Measurements from ENCODE around the gene OXER1.

DNA sequence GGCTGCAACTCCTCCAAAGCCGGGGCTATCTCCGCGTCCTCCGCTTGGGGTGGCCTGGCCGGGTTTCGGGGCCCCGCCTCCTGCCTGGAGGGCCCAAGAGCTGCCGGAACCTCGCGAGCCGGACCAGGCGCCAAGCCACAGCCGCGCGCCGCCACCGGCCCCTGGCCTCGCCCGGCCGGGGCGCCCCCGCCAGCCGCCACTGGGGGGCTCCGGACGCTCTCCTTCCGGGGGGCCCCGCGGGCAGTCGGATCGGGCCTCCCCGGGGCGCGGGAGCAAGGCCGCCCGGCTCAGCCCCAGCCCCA, 45.8 kb upstream of the OXER1 start:
- TF ChIP-seq CTCF (conservative IDR thresholded peaks at IDR 0.05; ENCODE audit: low read length) (peak; percentile 53; the same call in 1 of the 2 replicates), EZH2phosphoT487 (IDR thresholded peaks at IDR 0.05; ENCODE audit: borderline replicate concordance, low read depth, low read length) (no peak)

Data from OCI-LY7 (cell line).